SK-N-SH (cell line): ENCODE data around the gene EEF1AKMT3. TPM values are rescaled to one million over a fixed set of nuclear protein-coding genes. Genes with fewer than 3 reads are reported as not detected.

Experiments
- polyA plus RNA-seq, 3 experiments: library from polyadenylated mRNA; depleted of rRNA; stranded (reverse); fragments of >200 nt; gene quantifications; 2 replicates each; pipeline ENCODE4 v1.2.3, GENCODE V29; 2012
- small RNA-seq, 7 experiments: library from RNA; depleted of rRNA; stranded (forward); fragments of <200 nt; gene quantifications; one replicate each; pipeline ENCODE3, GENCODE V24; 2012

The EEF1AKMT3 gene
- polyA plus RNA-seq, 1 of the 3 experiments (the other 2 are of a cell fraction): 10.3 TPM

Small RNA genes lying within 50 kb of the gene (small RNA-seq; reads per million reads assigned to genes)
- gene MIR26A2: 0.57 to 115 (median 11.9) reads per million in 7 experiments
- gene RNU6-1083P: 0 reads per million in 7 experiments

Other genes with a start within 250 kb of the EEF1AKMT3 start
- 3.6 and 8.6 TPM in 2 replicates for gene MBD6, start 249.8 kb upstream of the EEF1AKMT3 start, polyA plus RNA-seq (2012; rRNA removed)
- gene DCTN2, start 225.4 kb upstream of the EEF1AKMT3 start, polyA plus RNA-seq (2012; rRNA removed): 122 and 139 TPM in 2 replicates
- gene KIF5A, start 222.6 kb upstream of the EEF1AKMT3 start, polyA plus RNA-seq (2012; rRNA removed): 6.2 and 8.9 TPM in 2 replicates
- gene PIP4K2C, start 181.4 kb upstream of the EEF1AKMT3 start, polyA plus RNA-seq (2012; rRNA removed): 34.2 and 40.1 TPM in 2 replicates
- gene DTX3, start 167.8 kb upstream of the EEF1AKMT3 start, polyA plus RNA-seq (2012; rRNA removed): 61.2 and 62.6 TPM in 2 replicates
- 48.1 and 51.6 TPM in 2 replicates for gene ARHGEF25, start 161.2 kb upstream of the EEF1AKMT3 start, polyA plus RNA-seq (2012; rRNA removed)
- 5.2 and 5.3 TPM in 2 replicates for gene B4GALNT1, start 139.4 kb upstream of the EEF1AKMT3 start, polyA plus RNA-seq (2012; rRNA removed)
- 280 and 362 TPM in 2 replicates for gene OS9, start 78.5 kb upstream of the EEF1AKMT3 start, polyA plus RNA-seq (2012; rRNA removed)
- gene AGAP2, start 33.9 kb upstream of the EEF1AKMT3 start, polyA plus RNA-seq (2012; rRNA removed): 3.9 and 5.2 TPM in 2 replicates
- gene TSPAN31, start 27.6 kb upstream of the EEF1AKMT3 start, polyA plus RNA-seq (2012; rRNA removed): 36.8 and 42.8 TPM in 2 replicates
- 324 and 395 TPM in 2 replicates for gene CDK4, start 20.3 kb upstream of the EEF1AKMT3 start, polyA plus RNA-seq (2012; rRNA removed)
- 21.2 and 24.2 TPM in 2 replicates for gene MARCHF9, start 17.5 kb upstream of the EEF1AKMT3 start, polyA plus RNA-seq (2012; rRNA removed)
- gene CYP27B1, start 5.5 kb upstream of the EEF1AKMT3 start, polyA plus RNA-seq (2012; rRNA removed): 1.7 and 2.3 TPM in 2 replicates
- 28.0 and 33.2 TPM in 2 replicates for gene METTL1, start 509 bp upstream of the EEF1AKMT3 start, polyA plus RNA-seq (2012; rRNA removed)
- gene TSFM, start 10.2 kb downstream of the EEF1AKMT3 start, polyA plus RNA-seq (2012; rRNA removed): 23.0 and 28.7 TPM in 2 replicates
- 4.7 and 5.2 TPM in 2 replicates for gene AVIL, start 46.1 kb downstream of the EEF1AKMT3 start, polyA plus RNA-seq (2012; rRNA removed)
- gene CTDSP2, start 74.1 kb downstream of the EEF1AKMT3 start, polyA plus RNA-seq (2012; rRNA removed): 117 and 119 TPM in 2 replicates
- 6.4 and 6.6 TPM in 2 replicates for gene ATP23, start 169.0 kb downstream of the EEF1AKMT3 start, polyA plus RNA-seq (2012; rRNA removed)